ENCODE results near the gene RHCE. TPM values are rescaled to one million over a fixed set of nuclear protein-coding genes. Genes with fewer than 3 reads are reported as not detected.
"Not testable (repeated sequence)": the region's sequence is repeated elsewhere in the genome, so short reads cannot be mapped to it uniquely, and the experiment has no call there.

Gene RHCE
- polyA plus RNA-seq, 1 experiment: 0.25 TPM

GRCh38 chr1:25392841-25393240 lies 27.8 kb downstream of the RHCE start:
- ChIA-PET POLR2A (interaction anchor here (0.6 kb wide), 1 partner anchor 838 kb away, joined by 5 read pairs; no protein-coding TSS in a partner anchor), CTCF (no interaction called here)
- TF ChIP-seq, protein P1, sequence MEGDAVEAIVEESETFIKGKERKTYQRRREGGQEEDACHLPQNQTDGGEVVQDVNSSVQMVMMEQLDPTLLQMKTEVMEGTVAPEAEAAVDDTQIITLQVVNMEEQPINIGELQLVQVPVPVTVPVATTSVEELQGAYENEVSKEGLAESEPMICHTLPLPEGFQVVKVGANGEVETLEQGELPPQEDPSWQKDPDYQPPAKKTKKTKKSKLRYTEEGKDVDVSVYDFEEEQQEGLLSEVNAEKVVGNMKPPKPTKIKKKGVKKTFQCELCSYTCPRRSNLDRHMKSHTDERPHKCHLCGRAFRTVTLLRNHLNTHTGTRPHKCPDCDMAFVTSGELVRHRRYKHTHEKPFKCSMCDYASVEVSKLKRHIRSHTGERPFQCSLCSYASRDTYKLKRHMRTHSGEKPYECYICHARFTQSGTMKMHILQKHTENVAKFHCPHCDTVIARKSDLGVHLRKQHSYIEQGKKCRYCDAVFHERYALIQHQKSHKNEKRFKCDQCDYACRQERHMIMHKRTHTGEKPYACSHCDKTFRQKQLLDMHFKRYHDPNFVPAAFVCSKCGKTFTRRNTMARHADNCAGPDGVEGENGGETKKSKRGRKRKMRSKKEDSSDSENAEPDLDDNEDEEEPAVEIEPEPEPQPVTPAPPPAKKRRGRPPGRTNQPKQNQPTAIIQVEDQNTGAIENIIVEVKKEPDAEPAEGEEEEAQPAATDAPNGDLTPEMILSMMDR (IDR thresholded peaks at IDR 0.05; ENCODE audit: low read depth, low read length): no peak
- Histone ChIP-seq H3K27me3 (ENCODE audit: control insufficient read depth, insufficient read depth, low read length) (no peaks in the 10 kb centered on the region), H3K27ac (ENCODE audit: low read depth, low read length) (no peak overlapping the region), H3K9me3 (ENCODE audit: control insufficient read depth, insufficient read depth, low read length) (no peaks in the 10 kb centered on the region), H3K4me3 (ENCODE audit: low read depth, low read length) (no peak overlapping the region)
- no peak for DNase-seq (ENCODE audit: low read depth, low spot score)

DNA sequence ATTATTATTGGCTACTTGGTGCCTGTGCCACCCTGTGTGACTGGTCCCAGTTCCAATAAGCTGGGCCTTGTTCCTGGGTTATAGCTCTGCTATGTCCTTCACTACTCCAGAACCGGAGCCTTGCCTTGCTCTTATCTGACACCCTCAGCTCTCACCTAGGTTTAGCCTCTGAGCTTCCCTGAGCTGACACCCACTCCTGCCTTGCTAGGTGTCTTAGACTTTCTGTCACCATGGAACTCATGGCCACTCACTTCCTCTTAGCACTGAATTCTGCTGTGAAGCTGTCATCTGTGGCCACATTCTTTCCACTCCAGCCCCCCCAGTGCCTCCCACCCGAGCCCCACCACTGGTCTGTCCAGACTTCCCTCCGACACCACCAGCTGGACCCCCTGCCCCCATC lies 30.9 kb downstream of the RHCE start:
- H3K9me3 ChIP-seq (ENCODE audit: control insufficient read depth, insufficient read depth, low read length); H3K27me3 ChIP-seq (ENCODE audit: control insufficient read depth, insufficient read depth, low read length); POLR2A ChIA-PET; DNase-seq (ENCODE audit: low read depth, low spot score); H3K4me3 ChIP-seq (ENCODE audit: low read depth, low read length); H3K27ac ChIP-seq (ENCODE audit: low read depth, low read length): not testable (repeated sequence)
- CTCF ChIA-PET: interaction anchor here (0.9 kb wide), 1 partner anchor 932 kb away, joined by 3 read pairs; no protein-coding TSS in a partner anchor

GRCh38 chr1:25388691-25389090 lies 31.9 kb downstream of the RHCE start:
- CTCF ChIA-PET; DNase-seq (ENCODE audit: low read depth, low spot score); H3K4me3 ChIP-seq (ENCODE audit: low read depth, low read length); H3K27me3 ChIP-seq (ENCODE audit: control insufficient read depth, insufficient read depth, low read length); POLR2A ChIA-PET; H3K27ac ChIP-seq (ENCODE audit: low read depth, low read length); H3K9me3 ChIP-seq (ENCODE audit: control insufficient read depth, insufficient read depth, low read length): not testable (repeated sequence)

DNA sequence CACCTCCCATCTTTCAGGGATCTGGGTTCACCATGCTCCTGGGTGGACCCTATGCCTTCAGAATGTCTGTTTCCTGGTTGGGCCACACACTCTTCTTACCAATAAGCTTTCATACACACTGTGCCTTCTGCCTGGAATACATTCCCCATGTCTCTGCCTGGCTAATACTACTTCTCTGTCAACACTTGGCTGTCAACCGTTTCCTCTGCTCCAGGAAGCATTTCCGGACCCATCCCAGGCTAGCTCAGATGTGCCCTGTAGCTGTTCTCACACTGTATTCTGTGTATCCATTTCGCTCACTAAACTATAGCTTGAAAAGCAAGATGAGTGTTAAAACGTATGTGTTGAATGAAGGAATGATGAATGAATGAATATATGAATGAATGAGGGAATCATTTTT lies 33.5 kb downstream of the RHCE start:
- DNase-seq (ENCODE audit: low read depth, low spot score); H3K4me3 ChIP-seq (ENCODE audit: low read depth, low read length); H3K27ac ChIP-seq (ENCODE audit: low read depth, low read length); POLR2A ChIA-PET; H3K27me3 ChIP-seq (ENCODE audit: control insufficient read depth, insufficient read depth, low read length); CTCF ChIA-PET; H3K9me3 ChIP-seq (ENCODE audit: control insufficient read depth, insufficient read depth, low read length): not testable (repeated sequence)

- H3K27ac ChIP-seq (ENCODE audit: low read depth, low read length); H3K9me3 ChIP-seq (ENCODE audit: control insufficient read depth, insufficient read depth, low read length); H3K27me3 ChIP-seq (ENCODE audit: control insufficient read depth, insufficient read depth, low read length); H3K4me3 ChIP-seq (ENCODE audit: low read depth, low read length); POLR2A ChIA-PET; DNase-seq (ENCODE audit: low read depth, low spot score): not testable (repeated sequence)
- CTCF ChIA-PET: interaction anchor here (0.5 to 0.6 kb wide), 2 partner anchors 137 to 455 kb away, joined by 3 to 5 read pairs; no protein-coding TSS in a partner anchor
These were observed 36.8 kb downstream of the RHCE start for GRCh38 chr1:25383875-25384274.

- CTCF ChIA-PET; H3K27ac ChIP-seq (ENCODE audit: low read depth, low read length); DNase-seq (ENCODE audit: low read depth, low spot score); H3K27me3 ChIP-seq (ENCODE audit: control insufficient read depth, insufficient read depth, low read length); H3K4me3 ChIP-seq (ENCODE audit: low read depth, low read length); H3K9me3 ChIP-seq (ENCODE audit: control insufficient read depth, insufficient read depth, low read length); POLR2A ChIA-PET: not testable (repeated sequence)
These were observed 37.5 kb downstream of the RHCE start for GRCh38 chr1:25383090-25383489.

- DNase-seq (ENCODE audit: low read depth, low spot score); H3K27ac ChIP-seq (ENCODE audit: low read depth, low read length); H3K27me3 ChIP-seq (ENCODE audit: control insufficient read depth, insufficient read depth, low read length); H3K9me3 ChIP-seq (ENCODE audit: control insufficient read depth, insufficient read depth, low read length); H3K4me3 ChIP-seq (ENCODE audit: low read depth, low read length); CTCF ChIA-PET: not testable (repeated sequence)
- POLR2A ChIA-PET: interaction anchor here (0.6 kb wide), 1 partner anchor 463 kb away, joined by 4 read pairs; no protein-coding TSS in a partner anchor
These were observed 38.1 kb downstream of the RHCE start for GRCh38 chr1:25382543-25382942.

- CTCF ChIA-PET; H3K4me3 ChIP-seq (ENCODE audit: low read depth, low read length); POLR2A ChIA-PET; H3K9me3 ChIP-seq (ENCODE audit: control insufficient read depth, insufficient read depth, low read length); DNase-seq (ENCODE audit: low read depth, low spot score); H3K27ac ChIP-seq (ENCODE audit: low read depth, low read length); H3K27me3 ChIP-seq (ENCODE audit: control insufficient read depth, insufficient read depth, low read length): not testable (repeated sequence)
These were observed 42.3 kb downstream of the RHCE start for GRCh38 chr1:25378367-25378766.

GRCh38 chr1:25371757-25372156 lies 48.9 kb downstream of the RHCE start:
- CTCF ChIA-PET; H3K27me3 ChIP-seq (ENCODE audit: control insufficient read depth, insufficient read depth, low read length); H3K4me3 ChIP-seq (ENCODE audit: low read depth, low read length); H3K9me3 ChIP-seq (ENCODE audit: control insufficient read depth, insufficient read depth, low read length): not testable (repeated sequence)
- H3K27ac ChIP-seq (ENCODE audit: low read depth, low read length): peak overlapping the region; percentile 21
- POLR2A ChIA-PET: interaction anchor here (1.6 kb wide), 1 partner anchor 124 kb away, joined by 6 read pairs; the partner anchor contains the start of gene RSRP1
- peak; percentile 34 for DNase-seq (ENCODE audit: low read depth, low spot score)

- H3K4me3 ChIP-seq (ENCODE audit: low read depth, low read length); POLR2A ChIA-PET; H3K9me3 ChIP-seq (ENCODE audit: control insufficient read depth, insufficient read depth, low read length); H3K27me3 ChIP-seq (ENCODE audit: control insufficient read depth, insufficient read depth, low read length); DNase-seq (ENCODE audit: low read depth, low spot score); H3K27ac ChIP-seq (ENCODE audit: low read depth, low read length): not testable (repeated sequence)
- CTCF ChIA-PET: interaction anchor here (0.6 kb wide), 1 partner anchor 22 kb away, joined by 3 read pairs; no protein-coding TSS in a partner anchor
These were observed 50.8 kb downstream of the RHCE start for GRCh38 chr1:25369691-25370271.
